ENCODE measurements around the gene ITPR2.
"Not testable (repeated sequence)": the region's sequence is repeated elsewhere in the genome, so short reads cannot be mapped to it uniquely, and the experiment has no call there.

ITPR2 gene

DNA sequence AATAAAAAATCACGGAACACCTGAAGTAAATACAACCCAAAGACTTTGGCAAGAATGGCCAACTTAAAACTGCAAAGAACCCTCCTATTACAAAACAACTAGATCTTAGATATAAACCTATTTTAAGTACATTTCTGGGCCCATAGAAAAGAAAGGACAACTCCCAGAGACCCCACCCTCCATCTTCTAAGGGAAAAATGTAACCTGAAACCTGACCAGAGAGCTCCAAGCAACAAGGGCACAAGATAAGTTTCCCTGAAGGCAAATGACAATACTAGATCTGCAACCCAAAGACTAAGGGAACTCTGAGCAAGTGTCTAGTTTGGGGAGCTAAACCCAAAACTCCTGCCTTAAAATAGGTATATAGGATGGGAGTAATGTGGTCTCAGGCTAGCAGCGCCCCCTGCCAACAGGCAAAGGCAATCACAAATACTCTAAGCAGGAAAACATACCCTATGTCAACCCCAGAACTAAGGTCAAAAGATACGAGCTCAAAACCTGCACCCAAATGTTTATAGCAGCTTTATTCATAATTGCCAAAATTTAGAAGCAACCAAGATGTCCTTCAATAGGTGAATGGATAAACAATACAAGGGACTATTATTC lies 218.9 kb downstream of the ITPR2 start:
- no peak for DNase-seq

DNA sequence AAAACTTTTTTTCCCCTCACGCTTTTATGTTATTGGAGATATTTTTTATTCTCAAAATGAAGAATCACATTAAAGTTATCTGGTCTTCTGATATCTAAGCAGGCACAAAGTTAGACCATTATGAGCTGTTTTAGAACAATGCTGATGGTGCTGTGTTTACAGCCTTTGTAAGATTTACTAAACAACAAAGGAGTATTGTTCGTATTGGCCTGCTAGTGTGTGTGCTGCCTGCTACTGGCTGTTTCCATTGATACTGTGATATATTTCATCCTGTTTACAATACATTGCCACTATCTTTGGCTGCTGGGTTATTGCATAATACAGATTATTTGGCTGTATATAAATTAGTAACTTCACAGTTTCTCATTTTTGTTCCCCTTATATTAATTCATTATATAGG lies 220.8 kb downstream of the ITPR2 start:
- no peak for DNase-seq

- no peak for DNase-seq
Observed at GRCh38 chr12:26611598-26611997, 221.4 kb downstream of the ITPR2 start.

- DNase-seq, result no peak
Observed at GRCh38 chr12:26610774-26611173, 222.2 kb downstream of the ITPR2 start.

- DNase-seq, result no peak
Observed at GRCh38 chr12:26609986-26610385, 223.0 kb downstream of the ITPR2 start.

- DNase-seq, result no peak
Observed at GRCh38 chr12:26608706-26609105, 224.3 kb downstream of the ITPR2 start.

GRCh38 chr12:26608273-26608672 lies 224.7 kb downstream of the ITPR2 start:
- no peak for DNase-seq

- DNase-seq, result no peak
Observed at GRCh38 chr12:26606911-26607310, 226.1 kb downstream of the ITPR2 start.

DNA sequence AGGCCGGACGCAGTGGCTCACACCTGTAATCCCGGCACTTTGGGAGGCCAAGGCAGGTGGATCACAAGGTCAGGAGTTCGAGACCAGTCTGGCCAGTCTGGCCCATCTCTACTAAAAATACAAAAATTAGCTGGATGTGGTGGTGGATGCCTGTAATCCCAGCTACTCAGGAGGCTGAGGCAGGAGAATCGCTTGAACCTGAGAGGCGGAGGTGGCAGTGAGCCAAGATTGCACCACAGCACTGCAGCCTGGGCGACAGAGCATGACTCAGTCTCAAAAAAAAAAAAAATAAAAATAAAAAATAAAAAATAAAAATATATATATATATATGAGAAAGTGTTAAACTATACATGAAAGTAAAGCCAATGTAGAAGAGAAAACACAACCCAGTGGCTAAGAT lies 228.2 kb downstream of the ITPR2 start:
- DNase-seq, result not testable (repeated sequence)

- DNase-seq, result no peak
Observed at GRCh38 chr12:26599096-26599695, 233.8 kb downstream of the ITPR2 start.

- DNase-seq, result no peak
Observed at GRCh38 chr12:26595806-26596205, 237.2 kb downstream of the ITPR2 start.

- no peak for DNase-seq
Observed at GRCh38 chr12:26580619-26581018, 252.4 kb downstream of the ITPR2 start.

- DNase-seq, result no peak
Observed at GRCh38 chr12:26576266-26576665, 256.7 kb downstream of the ITPR2 start.

GRCh38 chr12:26573225-26573909 lies 259.6 kb downstream of the ITPR2 start:
- DNase-seq, result no peak

DNA sequence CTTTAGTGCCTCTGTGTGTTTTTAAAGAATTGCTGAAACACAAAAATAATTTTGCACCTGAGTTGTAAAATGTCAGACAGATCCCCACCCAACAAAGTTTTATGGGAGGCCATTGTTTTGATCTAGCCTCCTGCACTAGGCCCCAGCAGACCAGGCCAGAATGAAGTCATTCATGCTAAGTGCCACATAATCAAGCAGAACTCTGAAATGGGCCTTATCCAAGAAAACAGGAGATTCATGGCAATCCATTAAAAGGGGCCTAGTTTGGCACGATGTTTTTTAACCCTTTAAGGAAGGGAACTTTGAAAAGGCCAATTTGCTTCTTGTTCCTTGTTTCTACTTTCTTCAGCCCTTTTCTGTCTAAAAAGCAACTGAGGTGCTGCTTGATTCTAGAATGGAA lies 260.9 kb downstream of the ITPR2 start:
- no peak for DNase-seq

DNA sequence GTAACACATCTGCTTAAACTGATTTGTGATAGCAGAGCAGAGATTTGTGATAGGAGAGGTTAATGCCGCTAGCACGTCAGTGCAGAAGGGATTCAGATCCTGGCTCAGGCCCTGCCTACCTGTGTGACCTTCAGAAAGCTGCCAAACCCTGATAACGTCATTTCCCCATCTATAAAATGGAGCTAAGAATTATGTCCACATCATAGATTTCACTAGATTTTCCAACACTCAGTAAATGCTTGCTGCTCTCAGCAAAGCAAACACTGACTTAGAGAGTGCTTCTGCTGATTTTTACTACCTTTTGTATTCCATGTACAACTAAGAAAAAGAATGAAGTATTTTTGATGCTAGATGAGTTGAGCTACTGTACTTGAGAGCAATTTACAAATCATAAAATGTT lies 261.4 kb downstream of the ITPR2 start:
- DNase-seq, result no peak

DNA sequence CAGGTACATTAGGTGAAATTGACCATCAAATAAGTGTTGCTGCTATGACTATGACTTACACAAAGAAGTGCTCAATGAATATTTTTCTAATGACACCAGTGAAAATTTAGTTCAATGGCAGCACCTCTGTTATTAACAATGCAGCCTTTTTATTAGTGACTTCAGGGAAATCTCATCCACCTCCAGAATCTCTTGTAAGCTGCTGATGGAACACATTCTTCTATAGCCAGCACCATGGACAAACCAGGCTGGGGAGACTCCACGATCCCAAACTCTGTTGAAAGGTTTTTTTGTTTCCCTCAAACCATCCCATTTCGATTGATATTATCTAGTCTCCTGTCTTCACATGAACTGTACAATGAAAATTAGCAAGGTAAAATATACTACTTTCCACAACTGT lies 265.9 kb downstream of the ITPR2 start:
- DNase-seq, result no peak

- no peak for DNase-seq
Observed at GRCh38 chr12:26566675-26567074, 266.3 kb downstream of the ITPR2 start.

- no peak for DNase-seq
Observed at GRCh38 chr12:26566186-26566585, 266.8 kb downstream of the ITPR2 start.

- DNase-seq, result no peak
Observed at GRCh38 chr12:26564391-26564790, 268.6 kb downstream of the ITPR2 start.

- DNase-seq, result no peak
Observed at GRCh38 chr12:26563552-26563951, 269.4 kb downstream of the ITPR2 start.

DNA sequence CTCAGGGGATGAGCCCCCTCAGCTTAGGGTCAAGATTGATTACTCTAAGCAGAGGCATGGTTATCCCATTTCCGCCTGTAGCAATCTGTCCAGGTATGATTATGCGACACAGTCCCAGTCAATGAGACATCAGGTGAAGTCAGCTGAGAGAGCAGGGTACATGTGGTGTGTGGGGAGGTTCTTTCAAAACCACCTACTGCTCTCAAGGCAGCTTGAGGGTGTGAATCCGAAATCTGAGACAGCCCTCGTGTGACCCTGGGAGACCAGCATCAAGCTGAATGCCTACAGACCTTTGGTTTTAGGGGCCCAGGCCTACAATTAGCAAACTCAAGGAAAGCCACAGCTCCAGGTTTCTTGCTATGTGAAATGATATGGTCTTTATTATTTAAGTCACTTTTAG lies 275.7 kb downstream of the ITPR2 start:
- no peak for DNase-seq

DNA sequence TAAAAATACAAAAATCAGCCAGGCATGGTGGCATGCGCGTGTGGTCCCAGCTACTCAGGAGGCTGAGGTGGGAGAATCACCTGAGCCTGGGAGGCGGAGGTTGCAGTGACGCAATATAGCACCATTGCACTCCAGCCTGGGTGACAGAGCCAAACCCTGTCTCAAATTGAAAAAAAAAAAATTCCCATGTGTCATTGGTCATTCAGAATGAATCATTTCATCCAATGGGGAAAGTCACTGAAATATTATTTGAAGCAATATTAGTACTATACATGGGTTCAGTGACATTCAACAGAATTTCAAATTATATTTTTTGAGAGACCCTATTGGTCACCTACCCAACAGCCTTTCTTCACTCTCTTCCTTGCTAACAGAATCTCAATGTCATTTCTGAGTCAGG lies 276.1 kb downstream of the ITPR2 start:
- DNase-seq, result no peak

GRCh38 chr12:26555139-26555538 lies 277.9 kb downstream of the ITPR2 start:
- no peak for DNase-seq

- DNase-seq, result no peak
Observed at GRCh38 chr12:26554332-26554731, 278.7 kb downstream of the ITPR2 start.
